NOMO-1 treated with dmso at 0.1 percent for 144 hours (cell line): ENCODE measurements around the gene GLI2.

Experiments used
- DNase-seq: peaks from one replicate; lab custom pipeline; 2025; ENCODE audit not compliant: unreplicated experiment; lab: John Stamatoyannopoulos, UW

Gene GLI2

DNA sequence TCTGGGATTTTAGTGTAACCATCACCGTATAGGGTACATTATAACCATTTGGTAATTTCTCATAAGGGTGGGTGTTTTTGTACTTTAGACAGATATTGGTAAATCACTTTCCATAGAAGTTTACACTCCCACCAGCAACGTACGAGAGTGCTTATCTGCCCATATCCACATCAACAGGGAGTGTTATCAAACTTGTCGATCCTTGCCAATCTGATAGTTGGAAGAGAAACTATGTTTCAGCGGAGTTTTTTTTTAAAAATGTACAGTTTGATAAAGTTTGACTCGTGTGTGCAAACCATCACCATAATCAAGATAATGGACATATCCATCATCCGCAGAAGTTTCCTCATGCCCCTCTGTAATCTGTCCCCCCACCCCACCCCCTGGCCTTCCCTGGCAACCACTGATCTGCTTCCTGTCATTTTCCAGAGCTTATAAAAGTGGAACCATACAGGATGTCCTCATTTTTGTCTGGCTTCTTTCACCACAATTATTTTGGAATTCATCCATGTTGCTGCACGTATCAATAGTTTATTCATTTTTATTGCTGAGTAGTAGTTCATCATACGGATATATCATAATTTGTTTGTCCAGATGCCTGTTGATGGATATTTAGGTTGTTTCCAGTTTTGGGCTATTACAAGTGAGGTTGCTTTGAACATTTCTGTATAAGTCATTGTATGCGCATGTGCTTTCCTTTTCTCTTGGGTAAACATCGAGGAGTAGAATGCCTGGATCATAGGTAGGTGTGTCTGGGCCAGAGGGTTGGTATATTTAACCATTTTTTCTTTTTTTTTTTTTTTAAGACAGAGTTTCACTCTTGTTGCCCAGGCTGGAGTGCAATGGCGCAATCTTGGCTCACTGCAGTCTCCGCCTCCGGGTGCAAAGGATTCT is 18.6 kb downstream of the GLI2 start:
- DNase-seq: no peak

GRCh38 chr2:120758181-120759144 is 22.8 kb downstream of the GLI2 start:
- DNase-seq: no peak

- no peak for DNase-seq
These were observed 24.1 kb downstream of the GLI2 start for GRCh38 chr2:120759543-120760331.

DNA sequence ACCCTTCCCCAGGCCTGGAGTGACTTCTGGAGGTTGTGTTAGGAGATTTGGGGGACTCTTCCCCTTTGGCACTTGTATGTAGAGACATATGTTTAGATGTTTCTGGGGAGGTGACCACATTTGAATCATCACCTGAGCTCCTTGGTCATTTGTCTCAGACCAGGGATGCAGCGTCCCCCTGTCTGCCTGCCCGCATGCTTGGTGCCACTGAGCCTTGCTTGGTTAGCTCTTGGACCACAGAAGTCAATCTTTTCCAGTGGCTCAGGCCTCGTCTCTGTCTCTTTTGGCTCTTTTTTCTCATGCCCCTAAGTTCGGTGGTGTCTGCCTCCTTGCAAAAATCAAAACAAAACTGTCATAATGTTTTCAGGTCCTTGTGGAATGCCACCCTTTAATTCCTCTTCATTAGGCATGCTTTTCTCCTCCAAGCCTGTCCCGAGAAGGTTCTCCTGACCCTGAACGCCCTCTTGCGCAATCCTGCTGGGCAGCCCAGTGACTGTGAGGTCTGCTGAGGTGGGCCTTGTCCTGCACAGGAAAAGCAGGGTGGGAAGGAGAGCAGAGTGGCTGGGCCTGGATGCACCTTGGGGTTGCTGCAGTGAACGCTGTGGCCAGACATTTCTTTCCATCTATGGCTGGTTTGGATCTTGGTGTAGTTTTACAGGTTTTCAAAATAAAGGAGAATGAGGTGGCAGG is 24.9 kb downstream of the GLI2 start:
- DNase-seq: no peak

- DNase-seq: no peak
These were observed 25.6 kb downstream of the GLI2 start for GRCh38 chr2:120761164-120761861.

DNA sequence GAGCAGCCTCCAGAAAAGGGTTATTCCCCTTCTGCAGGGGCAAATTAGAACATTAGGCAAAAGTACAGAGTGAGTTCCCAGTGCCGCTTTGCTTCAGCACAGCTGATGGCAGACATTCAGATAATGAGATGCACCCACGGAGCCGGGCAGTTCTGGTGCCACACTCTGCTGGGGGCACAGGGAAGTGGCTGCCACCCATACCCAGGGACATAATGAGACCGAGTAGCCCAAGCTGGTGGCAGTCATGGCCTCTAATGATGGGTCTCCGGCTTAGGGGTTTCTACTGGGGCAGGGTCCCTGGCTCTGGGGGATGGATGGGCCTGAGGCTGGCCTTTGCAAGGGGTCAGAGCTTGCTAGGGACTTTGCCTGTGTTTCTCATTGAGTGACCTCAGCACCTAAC is 26.2 kb downstream of the GLI2 start:
- DNase-seq: no peak

- DNase-seq: no peak
These were observed 26.8 kb downstream of the GLI2 start for GRCh38 chr2:120762341-120763061.

- no peak for DNase-seq
These were observed 27.8 kb downstream of the GLI2 start for GRCh38 chr2:120763508-120763907.

- no peak for DNase-seq
These were observed 28.3 kb downstream of the GLI2 start for GRCh38 chr2:120763931-120764330.

DNA sequence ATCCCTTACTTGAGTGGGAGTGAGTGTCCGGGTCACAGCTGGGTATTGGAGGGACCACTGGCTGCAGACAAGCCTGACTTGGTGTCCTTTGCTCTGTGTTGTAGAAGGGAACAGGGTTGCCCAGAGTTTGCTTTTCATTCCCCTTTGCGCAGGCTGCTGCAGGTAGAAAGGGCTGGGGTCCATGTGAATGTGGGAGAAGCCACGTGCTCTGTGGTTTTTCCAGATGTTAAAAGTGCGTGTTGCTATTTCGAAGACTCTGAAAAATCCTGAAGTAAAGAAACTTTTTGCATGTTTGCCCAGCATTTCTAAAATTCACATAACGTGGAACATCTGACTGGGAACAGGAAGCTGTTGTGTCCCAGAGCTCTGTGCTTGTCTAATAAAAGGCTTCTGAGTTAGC is 28.8 kb downstream of the GLI2 start:
- no peak for DNase-seq

DNA sequence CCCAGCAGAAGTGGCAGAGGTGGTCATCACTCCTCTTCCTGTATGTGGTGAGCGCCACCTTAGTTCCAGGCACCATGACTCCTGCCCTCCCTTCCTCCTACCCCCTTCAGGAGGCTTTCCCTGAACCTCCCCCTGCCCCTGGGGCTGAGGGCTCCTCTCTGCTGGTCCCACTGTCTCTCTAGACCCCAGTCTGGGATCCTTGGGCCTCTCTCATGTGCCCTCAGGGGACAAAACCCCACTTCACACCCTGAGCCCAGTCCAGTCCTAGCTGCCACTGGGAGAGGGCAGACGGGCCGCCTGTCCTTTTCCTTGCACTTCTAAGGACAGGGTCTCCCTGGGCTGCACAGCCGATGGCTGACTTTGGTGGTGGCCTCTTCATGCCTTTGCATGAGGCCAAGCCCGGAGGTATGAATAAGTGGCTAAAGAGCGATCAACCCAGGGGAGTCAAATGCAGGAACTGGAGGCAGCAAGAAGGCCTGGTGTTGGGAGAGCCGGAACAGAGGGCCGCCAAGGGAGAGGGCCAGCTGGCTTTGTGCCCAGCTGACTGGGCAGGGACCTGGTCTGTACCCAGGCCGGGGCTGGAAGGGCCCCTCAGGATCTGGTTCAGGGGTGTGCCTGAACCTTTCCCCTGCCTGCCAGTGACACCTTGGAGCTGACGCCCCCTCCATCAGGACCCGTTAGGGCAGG is 29.5 kb downstream of the GLI2 start:
- no peak for DNase-seq

DNA sequence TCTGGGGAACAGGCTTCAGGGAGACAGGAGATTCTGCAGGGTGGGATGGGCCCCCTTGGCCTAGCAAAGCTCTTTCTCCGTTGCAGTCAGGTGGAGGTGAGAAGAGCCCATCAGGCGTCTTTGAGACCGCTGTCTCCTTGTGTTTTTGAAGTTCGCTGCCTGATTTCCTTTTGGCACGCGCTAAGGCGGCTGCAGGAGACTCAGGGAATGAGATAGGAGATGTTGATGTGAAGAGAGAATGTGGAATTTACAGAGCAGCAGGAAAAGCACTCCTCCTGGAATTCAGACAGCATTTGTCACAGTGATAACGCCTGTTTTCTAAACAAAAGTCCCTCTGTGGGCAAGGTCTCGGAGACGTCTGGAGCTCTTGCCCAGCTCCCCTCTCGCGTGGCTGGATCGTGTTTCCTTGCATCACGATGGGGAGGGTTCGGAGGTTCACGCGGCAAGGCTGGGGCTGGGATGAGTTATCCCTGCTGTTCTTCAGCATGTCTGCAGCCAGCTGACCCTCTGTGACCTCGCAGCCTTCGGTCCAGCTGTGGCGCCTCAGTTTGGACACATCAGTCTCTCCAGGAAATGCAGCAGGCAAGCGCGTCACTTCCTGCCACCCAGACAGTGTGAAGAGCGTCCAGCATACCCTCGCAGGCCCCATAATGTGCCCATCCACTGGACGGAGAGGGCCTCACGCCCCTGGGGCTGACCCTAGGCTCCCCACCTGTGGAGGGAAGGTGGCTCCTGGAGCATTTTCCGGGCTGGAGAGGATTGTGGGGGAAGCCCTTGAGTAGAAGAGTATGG is 30.2 kb downstream of the GLI2 start:
- no peak for DNase-seq

GRCh38 chr2:120766470-120767351 is 31.0 kb downstream of the GLI2 start:
- DNase-seq: no peak

GRCh38 chr2:120767486-120768005 is 31.9 kb downstream of the GLI2 start:
- no peak for DNase-seq

- no peak for DNase-seq
These were observed 32.7 kb downstream of the GLI2 start for GRCh38 chr2:120768112-120769048.
